ENCODE measurements around the gene ATG9A.

DNA sequence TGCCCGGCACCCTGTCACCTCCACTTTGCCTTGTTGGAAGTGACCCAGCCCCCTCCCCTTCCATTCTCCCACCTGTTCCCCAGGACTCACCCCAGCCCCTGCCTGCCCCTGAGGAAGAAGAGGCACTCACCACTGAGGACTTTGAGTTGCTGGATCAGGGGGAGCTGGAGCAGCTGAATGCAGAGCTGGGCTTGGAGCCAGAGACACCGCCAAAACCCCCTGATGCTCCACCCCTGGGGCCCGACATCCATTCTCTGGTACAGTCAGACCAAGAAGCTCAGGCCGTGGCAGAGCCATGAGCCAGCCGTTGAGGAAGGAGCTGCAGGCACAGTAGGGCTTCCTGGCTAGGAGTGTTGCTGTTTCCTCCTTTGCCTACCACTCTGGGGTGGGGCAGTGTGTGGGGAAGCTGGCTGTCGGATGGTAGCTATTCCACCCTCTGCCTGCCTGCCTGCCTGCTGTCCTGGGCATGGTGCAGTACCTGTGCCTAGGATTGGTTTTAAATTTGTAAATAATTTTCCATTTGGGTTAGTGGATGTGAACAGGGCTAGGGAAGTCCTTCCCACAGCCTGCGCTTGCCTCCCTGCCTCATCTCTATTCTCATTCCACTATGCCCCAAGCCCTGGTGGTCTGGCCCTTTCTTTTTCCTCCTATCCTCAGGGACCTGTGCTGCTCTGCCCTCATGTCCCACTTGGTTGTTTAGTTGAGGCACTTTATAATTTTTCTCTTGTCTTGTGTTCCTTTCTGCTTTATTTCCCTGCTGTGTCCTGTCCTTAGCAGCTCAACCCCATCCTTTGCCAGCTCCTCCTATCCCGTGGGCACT is 46.9 kb downstream of the ATG9A start:
- TF ChIP-seq, protein P1, sequence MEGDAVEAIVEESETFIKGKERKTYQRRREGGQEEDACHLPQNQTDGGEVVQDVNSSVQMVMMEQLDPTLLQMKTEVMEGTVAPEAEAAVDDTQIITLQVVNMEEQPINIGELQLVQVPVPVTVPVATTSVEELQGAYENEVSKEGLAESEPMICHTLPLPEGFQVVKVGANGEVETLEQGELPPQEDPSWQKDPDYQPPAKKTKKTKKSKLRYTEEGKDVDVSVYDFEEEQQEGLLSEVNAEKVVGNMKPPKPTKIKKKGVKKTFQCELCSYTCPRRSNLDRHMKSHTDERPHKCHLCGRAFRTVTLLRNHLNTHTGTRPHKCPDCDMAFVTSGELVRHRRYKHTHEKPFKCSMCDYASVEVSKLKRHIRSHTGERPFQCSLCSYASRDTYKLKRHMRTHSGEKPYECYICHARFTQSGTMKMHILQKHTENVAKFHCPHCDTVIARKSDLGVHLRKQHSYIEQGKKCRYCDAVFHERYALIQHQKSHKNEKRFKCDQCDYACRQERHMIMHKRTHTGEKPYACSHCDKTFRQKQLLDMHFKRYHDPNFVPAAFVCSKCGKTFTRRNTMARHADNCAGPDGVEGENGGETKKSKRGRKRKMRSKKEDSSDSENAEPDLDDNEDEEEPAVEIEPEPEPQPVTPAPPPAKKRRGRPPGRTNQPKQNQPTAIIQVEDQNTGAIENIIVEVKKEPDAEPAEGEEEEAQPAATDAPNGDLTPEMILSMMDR (IDR thresholded peaks at IDR 0.05): no peak
- TF ChIP-seq ZFX (IDR thresholded peaks at IDR 0.05; ENCODE audit: borderline replicate concordance): no peak

Data from 22Rv1 (cell line).